H4 (cell line): ENCODE results near the gene GNB5. TPM values are rescaled to one million over a fixed set of nuclear protein-coding genes. Genes with fewer than 3 reads are reported as not detected.
"Not testable (repeated sequence)": the region's sequence is repeated elsewhere in the genome, so short reads cannot be mapped to it uniquely, and the experiment has no call there.

Experiments
- DNase-seq: peaks from one replicate; pipeline ENCODE4 v3.0.0-alpha.2; 2015; ENCODE audit warnings: low spot score
- total RNA-seq: library from RNA; depleted of rRNA; stranded (reverse); fragments of >200 nt; shearing (Covaris generic); gene quantifications from 2 replicates; pipeline ENCODE4 v1.2.3, GENCODE V29; 2014

Gene GNB5
- total RNA-seq, 1 experiment from 2014 or later: 25.6 TPM

DNA sequence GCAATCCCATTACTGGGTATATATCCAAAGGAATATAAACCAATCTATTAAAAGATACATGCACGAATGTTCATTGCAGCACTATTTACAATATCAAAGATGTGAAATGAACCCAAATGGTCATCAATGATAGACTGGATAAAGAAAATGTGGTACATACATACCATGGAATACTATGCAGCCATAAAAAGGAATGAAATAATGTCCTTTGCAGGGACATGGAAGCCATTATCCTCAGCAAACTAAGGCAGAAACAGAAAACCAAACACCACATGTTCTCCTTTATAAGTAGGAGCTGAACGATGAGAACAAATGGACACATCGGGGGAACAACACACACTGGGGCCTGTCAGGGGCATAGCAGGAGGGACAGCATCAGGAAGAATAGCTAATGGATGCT lies 21.0 kb downstream of the GNB5 start:
- DNase-seq: not testable (repeated sequence)

- not testable (repeated sequence) for DNase-seq
These were observed 25.6 kb downstream of the GNB5 start for GRCh38 chr15:52165494-52166131.

- DNase-seq: no peak
These were observed 26.4 kb downstream of the GNB5 start for GRCh38 chr15:52164631-52165265.

DNA sequence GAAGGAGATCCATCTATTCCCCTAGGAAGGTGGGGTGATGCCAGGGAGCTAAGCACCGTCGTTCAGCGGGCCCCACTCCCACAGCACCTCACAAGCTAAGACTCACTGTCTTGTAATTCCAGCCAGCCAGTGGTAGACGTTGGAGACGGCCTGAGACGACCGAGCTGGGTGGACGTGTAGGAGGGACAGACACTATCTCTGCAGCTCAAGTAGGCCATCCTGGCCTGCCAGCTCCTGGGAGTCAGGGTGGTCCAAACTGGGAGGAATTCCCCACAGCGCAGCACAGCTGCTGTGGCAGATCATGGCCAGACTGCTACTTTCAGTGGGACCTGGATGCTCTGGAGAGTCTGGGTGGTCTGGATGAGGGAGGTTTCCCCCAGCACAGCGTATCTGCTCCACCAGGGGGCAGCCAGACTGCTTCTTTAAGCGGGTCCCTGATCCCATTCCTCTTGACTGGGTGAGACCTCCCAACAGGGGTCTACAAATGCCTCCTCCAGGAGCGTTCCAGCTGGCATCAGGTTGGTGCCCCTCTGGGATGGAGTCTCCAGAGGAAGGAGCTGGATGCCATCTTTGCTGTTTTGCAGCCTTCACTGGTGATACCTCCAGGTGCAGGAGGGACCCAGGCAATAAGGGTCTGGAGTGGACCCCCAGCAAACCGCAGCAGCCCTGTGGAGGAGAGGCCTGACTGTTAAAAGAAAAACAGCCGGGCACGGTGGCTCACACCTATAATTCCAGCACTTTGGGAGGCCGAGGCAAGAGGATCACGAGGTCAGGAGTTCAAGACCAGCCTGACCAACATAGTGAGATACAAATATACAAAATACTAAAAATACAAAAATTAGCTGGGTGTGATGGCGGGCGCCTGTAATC lies 27.6 kb downstream of the GNB5 start:
- no peak for DNase-seq

GRCh38 chr15:52162876-52163275 lies 28.3 kb downstream of the GNB5 start:
- DNase-seq: no peak

DNA sequence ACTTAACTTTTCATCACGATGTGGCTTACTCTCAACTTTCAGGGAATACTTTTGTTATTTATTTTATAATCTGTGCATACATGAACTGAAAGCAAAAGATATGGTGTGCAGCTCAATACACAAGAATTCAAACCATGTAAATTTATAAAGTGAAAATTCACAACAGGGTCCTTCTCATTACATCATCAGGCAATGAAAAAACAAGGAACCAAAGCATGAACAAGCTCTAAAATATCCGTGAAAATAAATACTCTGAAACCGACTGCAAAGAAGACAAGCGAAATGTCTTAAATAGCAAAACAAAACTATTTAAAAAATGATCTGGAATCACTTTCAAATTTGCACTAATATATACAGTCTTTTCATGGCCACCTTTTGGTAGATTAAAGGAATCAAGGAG lies 28.9 kb downstream of the GNB5 start:
- DNase-seq: no peak

DNA sequence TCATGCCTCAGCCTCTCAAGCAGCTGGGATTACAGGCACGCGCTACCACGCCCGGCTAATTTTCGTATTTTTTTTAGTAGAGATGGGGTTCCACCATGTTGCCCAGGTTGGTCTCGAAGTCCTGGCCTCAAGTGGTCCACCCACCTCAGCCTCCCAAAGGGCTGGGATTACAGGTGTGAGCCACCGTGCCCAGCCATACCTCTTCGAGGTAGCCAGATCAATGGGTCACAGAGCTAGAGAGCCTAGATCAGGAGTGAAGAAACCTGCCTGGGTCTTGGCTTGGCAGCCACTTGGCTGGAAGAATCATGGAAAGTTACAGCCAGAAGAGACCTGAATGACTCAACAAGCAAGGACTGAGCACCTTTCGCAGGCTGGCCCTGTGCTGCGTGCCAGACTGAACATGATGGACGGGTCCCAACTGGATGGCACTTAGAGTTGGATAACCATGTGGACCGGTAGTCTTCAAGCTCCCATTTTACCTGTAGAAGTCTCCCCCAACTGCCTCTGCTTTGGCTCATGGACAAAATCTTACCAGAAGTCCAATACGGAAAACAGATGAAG lies 29.7 kb downstream of the GNB5 start:
- DNase-seq: no peak

- DNase-seq: no peak
These were observed 31.5 kb downstream of the GNB5 start for GRCh38 chr15:52159645-52160044.

GRCh38 chr15:52158084-52158765 lies 33.0 kb downstream of the GNB5 start:
- no peak for DNase-seq

DNA sequence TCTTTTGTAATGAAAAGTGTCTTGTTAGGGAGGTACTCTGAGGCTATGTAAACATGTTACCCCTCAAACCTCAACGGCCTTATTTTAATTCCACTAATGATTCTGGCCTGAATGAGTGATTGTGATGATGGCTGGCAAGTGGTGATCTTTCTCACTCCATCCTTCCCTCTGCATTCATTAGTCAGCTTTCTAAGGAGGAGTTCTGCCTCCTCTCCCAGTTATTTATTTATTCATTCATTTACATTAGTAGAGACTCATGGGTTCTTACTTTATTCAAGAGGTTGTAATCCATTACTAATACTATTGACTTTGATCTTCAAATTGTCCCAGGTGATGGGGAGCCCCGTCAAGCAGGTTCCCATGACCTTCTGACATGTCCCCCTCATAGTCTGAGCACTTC lies 35.3 kb downstream of the GNB5 start:
- DNase-seq: no peak

DNA sequence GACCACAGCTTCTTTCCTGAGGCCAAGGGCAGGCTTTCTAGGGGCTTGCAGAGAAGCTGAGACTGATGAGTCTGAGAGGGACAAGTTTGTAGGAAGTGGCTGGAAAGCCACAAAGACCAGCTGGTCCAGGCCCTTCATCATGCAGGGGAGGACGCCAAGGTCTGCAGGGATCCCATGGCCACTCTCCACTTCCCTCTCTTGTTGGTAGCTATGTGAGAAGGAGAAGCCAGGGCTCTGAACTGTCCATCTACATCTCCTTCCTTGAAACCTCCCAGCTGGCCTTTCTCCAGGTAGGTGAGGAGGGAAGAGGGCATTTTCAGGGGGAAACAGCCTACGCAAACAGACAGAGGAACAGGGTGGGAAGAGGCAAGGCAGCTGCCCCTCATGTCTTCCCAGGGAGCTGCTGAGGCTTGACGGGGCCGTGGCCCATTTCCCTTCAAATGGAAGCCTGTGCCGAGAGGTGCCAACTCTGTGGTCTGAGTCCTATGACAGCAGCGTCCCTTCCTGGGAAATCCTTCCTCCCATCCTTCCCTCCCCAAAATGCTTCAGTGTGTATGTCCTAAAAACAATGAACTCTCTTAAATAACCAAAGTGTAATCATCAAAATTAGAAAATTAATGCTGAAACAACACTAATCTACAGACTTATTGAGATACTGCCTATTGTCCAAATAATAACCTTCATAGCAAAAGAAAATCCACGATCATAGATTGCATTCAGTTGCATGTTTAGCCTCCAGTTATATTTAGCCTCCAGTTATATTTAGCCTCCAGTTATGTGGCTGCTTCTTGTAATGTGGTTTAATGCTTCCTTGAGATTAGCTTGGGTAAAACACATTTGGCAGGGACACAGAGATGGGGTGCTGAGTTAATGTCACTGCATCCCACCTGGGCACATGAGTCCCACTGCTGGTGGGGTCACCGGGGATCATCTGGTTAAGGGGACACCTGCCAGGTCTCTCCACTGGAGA lies 36.0 kb downstream of the GNB5 start:
- DNase-seq: no peak

- DNase-seq: no peak
These were observed 37.0 kb downstream of the GNB5 start for GRCh38 chr15:52153900-52154895.

GRCh38 chr15:52151353-52151752 lies 39.8 kb downstream of the GNB5 start:
- no peak for DNase-seq

DNA sequence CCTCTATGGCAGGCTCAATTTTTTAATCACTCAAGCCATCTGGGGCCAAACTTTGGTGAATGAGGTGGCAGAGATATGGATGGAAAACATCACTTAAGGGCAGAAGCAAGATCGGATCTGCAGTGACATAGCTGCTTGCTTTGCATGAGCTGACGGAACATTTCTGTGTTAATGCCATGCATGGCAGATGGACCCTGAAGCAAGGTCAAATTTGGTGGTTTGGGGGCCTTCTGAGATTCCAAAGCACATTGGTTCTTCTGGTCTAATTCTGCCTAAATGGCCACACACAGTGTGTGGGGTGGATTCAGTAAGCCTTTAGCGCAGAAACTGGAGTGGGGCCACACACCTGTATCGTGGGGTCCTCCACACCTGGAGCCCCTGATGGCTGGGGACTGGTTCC lies 40.3 kb downstream of the GNB5 start:
- DNase-seq: no peak

DNA sequence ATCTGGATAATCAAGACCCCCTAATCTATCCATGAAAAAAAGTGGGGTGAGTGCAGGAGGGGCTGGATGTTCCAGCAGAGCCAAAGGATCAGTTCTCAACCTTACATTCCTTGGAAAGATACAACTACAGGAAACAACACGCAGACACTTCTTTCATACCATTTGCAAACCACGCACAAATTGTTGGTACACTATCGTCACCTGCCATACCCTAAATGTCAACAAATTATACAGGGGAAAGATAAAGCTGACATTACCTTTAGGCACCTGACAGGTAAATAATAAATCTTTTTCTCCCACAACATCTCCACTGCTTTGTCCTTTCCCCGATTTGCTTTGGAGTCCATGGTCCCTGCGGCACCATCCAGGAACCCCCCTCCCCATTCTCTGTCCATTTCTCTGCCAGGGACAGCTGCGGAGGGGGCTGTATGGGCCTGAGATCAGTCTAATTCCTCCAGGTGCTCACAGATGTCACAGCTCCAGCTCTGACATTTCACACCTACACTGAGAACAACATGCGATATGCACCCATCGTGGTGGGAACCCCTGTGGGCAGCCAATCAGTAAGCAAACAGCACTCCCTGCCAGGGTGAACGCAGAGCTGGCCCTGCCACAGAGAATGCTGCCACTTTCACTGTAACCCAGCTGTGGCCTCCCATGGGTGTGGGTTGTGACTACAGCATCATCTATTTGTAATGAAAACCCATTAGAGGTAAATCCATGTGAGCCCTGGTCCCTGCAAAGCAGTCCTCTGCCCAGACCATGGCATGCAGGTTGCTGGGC lies 41.0 kb downstream of the GNB5 start:
- no peak for DNase-seq

GRCh38 chr15:52148403-52148802 lies 42.8 kb downstream of the GNB5 start:
- DNase-seq: no peak

DNA sequence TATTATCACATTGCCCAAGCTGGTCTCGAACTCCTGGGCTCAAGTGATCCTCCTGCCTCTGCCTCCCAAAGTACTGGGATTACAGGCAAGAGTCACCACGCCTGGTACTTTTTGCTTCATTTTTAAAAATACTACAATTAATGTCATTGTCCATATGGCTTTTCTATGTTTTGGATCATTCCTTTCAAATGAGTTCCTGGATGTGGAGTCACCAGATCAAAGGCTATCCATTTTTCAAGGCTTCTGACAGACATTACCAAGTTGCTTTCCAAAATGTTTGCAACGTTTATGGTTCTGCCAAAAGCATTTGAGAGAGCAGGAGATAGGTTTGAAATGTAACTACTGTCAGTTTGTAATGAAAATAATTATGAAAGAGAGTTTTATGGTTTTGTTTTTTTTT lies 44.4 kb downstream of the GNB5 start:
- no peak for DNase-seq

DNA sequence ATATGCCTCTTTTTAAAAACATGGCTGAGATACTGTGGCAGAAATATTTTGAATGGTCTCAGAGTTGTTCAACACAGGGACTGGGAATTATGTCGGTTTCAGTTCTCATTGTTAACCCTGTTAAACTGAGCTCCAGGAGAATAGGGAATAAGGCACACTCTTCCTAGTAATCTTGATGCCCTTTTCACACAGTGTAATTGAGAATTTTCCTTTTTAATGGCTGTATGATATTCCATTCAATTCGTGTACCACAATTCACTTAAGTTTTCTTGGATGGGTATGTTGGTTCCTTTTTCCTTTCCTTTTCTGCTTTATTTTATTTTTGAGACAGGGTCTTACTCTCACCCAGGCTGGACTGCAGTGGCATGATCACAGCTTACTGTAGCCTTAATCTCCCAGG lies 44.9 kb downstream of the GNB5 start:
- no peak for DNase-seq
